NCI-H187 (cell line): ENCODE results near the gene IFRD2.
"Not testable (repeated sequence)": the region's sequence is repeated elsewhere in the genome, so short reads cannot be mapped to it uniquely, and the experiment has no call there.

ENCODE experiments used
- DNase-seq, 2 experiments: peaks; one replicate each; lab custom pipeline; 2025; lab: John Stamatoyannopoulos, UW

IFRD2 gene

DNA sequence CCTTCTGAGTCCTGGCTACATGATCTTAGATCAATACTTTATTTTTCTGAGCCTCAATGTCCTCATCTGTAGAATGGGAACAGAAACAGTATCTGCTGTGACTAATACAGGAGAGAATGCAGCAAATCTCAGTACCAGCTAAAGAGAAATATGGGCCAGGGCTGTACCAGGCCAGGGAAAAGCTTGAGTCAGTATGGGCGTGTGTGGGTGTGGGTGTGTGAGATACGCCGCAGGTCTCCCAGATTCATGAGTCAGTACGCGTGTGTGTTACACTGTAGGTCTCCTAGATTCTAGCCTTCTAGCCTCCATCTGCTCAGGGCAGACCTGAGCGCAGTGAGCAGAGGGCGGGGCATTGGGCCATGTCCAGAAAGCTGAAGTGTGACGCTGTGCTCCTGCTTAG is 41.0 kb downstream of the IFRD2 start:
- DNase-seq: no peak

- no peak for DNase-seq
Observed at GRCh38 chr3:50250514-50250913, 41.7 kb downstream of the IFRD2 start.

DNA sequence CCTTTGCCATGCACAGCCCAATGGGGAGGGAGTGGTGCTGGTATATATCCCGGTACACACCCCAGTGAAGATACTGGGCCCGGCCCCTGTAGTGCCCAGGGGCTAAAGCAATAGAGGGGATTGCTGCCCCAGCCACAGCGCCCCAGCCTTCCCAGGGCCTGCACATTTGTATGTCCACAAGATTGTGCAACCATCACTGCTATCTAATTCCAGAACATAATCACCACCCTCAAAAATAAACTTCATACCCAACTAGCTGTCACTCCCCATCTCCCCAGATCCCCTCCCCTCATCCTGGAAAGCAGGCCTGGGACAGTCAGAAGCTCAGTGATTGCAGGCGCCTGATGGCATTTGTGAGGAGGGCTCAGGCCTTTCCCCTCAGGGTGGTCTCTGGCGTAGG is 42.8 kb downstream of the IFRD2 start:
- DNase-seq: no peak

DNA sequence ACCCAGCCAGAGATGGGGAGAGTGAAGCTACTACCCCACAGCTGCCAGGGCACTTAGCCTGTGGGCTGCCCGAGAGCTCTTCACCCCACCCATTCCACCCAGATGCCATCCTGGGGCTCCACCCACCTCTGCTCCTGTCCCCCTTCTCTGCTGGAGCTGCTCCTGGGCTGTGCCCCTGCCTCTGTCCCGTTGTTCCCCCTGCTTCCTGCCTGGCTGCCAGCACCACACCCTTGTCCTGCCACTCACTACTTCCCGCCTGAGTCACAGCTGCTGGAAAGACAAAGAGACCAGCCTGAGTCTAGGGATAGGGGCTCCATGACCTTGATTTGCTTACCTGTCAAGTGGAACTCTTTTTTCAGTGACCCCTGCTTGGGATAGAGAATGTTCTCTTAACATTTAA is 43.8 kb downstream of the IFRD2 start:
- no peak for DNase-seq

- no peak for DNase-seq
Observed at GRCh38 chr3:50246517-50246954, 45.7 kb downstream of the IFRD2 start.

DNA sequence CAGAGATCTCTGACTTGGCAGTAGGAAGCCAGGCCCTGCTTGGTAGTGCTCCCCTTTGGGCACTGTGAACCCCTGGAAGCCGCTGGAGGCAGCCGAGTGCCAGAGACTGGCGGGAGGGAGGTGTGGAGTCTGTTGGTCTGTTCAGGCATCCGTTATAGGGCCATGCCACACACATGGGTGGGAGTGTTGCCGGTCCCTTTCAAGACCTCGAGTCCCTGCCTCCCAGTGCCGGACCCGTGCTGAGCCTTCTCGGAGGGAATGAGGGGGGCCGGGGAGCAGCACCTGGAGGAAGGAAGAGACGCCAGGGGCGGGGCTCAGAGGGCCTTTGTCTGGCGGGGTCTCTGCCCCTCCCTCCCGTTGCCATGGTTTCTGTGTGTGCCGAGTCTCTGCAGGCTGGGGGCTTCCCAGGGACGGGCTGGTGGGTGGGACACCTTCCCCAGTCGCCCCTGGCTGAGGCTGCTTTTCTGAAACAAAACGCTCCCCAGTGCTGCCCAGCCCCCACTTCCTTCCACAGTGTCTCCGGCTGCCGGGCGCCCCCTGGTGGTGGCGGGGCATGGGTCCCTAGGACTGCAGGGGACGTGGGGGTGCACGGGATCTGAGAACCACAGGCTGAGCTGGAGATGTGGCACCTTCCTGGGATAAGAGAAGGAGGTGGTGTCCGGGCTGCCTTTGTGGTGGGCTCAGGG is 46.3 kb downstream of the IFRD2 start:
- peak; percentile 16 to 44 for DNase-seq

DNA sequence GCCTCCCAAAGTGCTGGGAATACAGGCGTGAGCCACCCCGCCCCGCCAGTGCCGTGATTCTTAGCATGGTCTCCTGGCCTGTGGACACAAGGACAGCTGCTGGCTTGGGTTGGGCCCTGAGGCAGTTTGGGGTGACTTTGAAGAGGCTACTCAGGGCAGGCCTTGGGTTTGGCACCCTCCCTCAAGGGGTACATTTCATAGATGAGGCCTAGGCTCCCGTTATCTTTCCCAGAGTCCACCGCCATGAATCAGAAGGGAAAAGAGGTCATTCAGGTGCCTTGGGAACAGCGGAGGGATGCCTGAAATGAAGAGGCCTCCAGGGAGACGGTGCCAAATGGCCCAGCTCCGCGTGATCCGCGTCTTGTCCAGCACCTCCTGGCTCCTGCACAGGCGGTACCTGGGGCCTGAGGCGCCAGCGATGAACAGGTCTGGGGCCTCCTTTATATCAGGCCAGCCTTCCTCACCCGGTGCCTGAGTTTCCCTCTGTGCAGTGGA is 46.9 kb downstream of the IFRD2 start:
- no peak for DNase-seq

DNA sequence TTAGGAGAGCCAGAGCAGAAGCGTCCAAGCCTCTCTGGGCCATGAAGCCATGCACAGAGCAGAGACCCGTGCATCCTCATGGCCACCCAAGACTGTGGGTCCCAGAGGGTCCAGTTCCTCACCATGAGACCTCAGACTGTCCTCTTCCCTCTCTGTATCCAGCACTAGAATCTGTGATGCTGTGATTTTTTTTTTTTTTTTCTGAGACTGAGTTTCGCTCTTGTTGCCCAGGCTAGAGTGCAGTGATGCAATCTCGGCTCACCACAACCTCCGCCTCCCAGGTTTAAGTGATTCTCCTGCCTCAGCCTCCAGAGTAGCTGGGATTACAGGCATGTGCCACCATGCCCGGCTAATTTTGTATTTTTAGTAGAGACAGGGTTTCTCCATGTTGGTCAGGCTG is 47.4 kb downstream of the IFRD2 start:
- not testable (repeated sequence) for DNase-seq

DNA sequence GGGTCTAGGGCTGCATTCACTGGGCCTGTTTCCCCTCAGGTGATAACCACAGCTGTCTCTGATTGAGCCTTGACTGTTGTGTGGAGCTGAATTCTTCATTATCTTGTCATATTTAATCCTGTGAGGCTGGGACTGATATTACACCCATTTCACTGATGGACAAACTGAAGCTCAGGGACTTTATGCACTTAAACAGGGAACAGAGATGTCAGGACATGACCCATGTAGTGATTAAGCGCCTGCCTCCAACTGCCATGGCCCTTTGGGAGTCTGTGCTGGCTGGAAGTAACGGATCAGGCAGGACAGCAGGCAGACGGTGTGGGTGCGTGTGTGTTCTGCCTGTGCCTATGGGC is 48.7 kb downstream of the IFRD2 start:
- DNase-seq: no peak

DNA sequence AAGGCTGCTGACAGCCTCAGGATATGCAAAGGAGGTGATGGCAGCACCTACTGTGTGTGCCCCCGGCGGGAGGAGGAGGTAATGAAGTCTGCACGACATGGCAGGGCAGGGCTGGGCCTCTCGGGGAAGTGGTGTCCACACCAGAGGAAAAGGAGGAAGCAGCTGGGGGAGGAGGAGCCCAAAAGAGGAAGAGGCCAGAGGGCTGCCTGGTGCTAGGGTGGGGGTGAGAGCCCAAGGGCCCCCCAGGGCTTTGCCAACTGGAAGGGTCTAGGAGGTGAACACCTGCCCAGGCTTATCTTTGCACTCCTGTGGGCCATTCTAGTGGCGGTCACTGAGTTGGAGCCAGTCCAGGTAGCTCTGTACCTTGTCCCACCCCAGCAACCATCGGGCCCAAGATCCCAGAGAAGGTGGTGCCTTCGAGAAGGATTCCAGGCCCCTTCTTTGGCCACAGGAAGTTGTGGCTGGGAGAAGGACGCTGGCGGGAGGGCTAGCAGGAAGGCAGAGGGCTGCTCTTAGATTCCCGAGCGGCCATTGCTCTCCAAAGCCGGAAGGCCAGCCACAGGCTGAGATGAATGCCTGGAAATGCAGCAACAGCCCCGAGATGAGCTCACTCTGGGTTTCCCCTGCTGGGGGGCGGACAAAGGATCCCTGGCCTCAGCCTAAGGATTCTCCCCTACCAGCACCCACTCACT is 49.2 kb downstream of the IFRD2 start:
- DNase-seq: no peak

DNA sequence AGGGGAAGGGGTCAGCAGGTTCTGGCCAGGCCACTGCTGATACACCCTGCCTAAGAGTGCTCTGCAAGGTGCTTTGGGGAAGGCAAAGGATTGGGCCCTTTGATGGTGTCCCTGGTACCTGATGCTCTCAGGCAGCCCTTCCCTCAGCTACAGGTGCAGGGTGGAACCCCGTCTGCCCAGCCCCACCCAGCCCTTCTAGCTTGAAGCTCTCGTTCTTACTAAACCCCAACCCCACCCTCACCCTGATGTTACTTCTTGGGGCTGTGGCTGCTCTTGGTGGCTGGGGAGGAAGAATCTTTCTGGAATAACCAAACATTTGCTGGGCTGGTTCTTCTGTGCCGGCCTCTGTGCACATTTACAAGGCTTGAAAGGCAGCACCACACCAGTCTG is 49.9 kb downstream of the IFRD2 start:
- DNase-seq: no peak

GRCh38 chr3:50241713-50242380 is 50.4 kb downstream of the IFRD2 start:
- no peak for DNase-seq

DNA sequence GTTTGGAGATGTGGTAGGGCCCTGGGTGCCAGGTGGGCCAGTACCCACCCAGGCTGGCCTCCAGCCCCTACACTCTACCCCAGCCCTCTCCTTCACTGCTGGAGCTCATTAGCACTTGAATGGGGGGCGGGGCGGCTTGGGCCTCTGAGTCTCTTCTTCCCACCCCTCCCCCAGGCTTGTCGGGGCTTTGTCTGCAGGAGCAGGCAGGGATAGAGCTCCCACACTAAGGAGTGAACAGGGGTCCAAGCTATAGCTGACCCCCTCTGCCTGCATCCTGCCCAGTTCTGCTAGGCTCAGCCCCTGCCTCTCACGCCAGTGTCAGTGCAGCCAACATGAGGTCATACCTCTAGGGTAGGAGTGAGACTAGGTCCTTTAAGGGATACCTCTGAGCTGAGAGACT is 51.1 kb downstream of the IFRD2 start:
- no peak for DNase-seq

DNA sequence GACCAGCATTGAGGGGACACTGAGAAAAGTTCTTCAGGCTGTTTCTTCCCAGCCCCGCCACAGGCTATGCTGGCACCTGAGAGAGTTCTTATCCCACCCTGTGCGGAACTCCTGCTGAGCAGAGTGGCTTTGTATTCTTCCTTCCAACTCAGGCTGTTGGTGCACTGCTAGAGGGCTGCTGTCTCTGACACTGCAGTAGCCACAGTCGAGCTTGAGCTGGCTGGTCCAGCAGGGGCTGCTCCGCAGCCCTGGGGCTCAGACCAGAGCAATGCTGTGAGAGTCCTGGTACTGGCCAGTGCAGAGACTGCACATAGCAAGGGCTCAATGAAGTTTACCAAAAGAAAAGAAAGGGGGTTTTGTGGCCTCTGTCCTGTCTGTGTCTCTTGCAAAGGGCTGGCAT is 52.6 kb downstream of the IFRD2 start:
- no peak for DNase-seq

DNA sequence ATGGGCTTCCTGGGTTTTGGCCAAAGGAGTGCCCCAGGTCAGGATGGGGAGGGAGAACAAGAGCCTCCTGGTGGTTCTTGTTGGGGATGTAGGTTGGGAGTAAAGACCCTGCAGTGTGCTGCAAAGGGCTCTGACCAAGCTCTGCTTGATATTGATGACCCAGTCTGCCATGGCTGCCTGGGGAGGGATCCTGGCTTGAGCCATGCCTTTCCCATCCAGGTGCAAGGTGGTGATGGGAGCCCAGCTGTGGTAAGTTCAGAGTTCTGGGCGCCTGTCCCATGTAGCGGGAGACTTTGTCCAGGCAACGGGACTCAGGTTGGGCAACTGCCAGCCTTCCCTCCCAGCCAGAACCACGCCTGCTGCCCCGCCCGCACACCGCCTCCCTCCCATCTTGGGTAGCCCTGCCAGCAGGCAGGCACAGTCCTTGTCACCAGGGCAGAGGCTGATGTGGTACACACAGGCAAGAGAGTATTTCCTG is 53.6 kb downstream of the IFRD2 start:
- DNase-seq: no peak

GRCh38 chr3:50237754-50238548 is 54.3 kb downstream of the IFRD2 start:
- no peak for DNase-seq
